Measurements from ENCODE around the gene CDH13. TPM values are rescaled to one million over a fixed set of nuclear protein-coding genes. Genes with fewer than 3 reads are reported as not detected.

The CDH13 gene
- total and polyA plus RNA-seq, 9 of the 15 experiments (the other 6 are each of a cell fraction or from before 2014, with no cell fraction given), result 0.03 TPM; not detected in 8

GRCh38 chr16:82900559-82900958 lies 273.8 kb downstream of the CDH13 start:
- H3K9ac ChIP-seq (ENCODE audit: insufficient read depth in 1 of 2, low read depth in 2 of 2, low read length in 2 of 2), result no peak overlapping the region
- H3K9me1 ChIP-seq (ENCODE audit: control insufficient read depth, insufficient read depth, low read length), result no peaks in the 10 kb centered on the region
- in situ Hi-C loops (cut with MboI), result no loop called here
- DNase-seq (ENCODE audit: extremely low read depth in 1 of 4, low spot score in 3 of 4), result no peak
- H3K36me3 ChIP-seq (ENCODE audit: control insufficient read depth, insufficient read depth, low read length), result no peaks in the 10 kb centered on the region
- intact Hi-C loops (cut with micrococcal nuclease), result no loop called here
- ChIA-PET POLR2A (interaction anchor here (0.8 kb wide), 1 partner anchor 36 kb away, joined by 3 read pairs; no protein-coding TSS in a partner anchor), CTCF (ENCODE audit: low intra/inter-chr PET ratio) (no interaction called here)
- H3K4me3 ChIP-seq, result no peak overlapping the region
- no peak overlapping the region for H3K4me2 ChIP-seq (ENCODE audit: insufficient read depth, low read length)
- H2AFZ ChIP-seq (ENCODE audit: low read depth, low read length), result no peak overlapping the region
- WGBS (ENCODE audit: insufficient coverage, low coverage, missing lambda C conversion rate), result 0% methylated on average over 8 of the region's 8 CpGs
- no peaks in the 10 kb centered on the region for H4K20me1 ChIP-seq (replicated peaks; ENCODE audit: control insufficient read depth, insufficient read depth, low read length)
- H3K27ac ChIP-seq (ENCODE audit: extremely low read depth, low read depth, low read length), result no peak overlapping the region
- H3K4me1 ChIP-seq (replicated peaks in 1 of 2; ENCODE audit: control insufficient read depth in 2 of 2, insufficient read depth in 2 of 2, low read length in 2 of 2), result no peaks in the 10 kb centered on the region
- H3K79me2 ChIP-seq (ENCODE audit: control insufficient read depth, insufficient read depth, low read length), result no peaks in the 10 kb centered on the region
- H3K27me3 ChIP-seq (ENCODE audit: control insufficient read depth in 2 of 2, insufficient read depth in 2 of 2, low read length in 2 of 2), result no peaks in the 10 kb centered on the region
- no peak for ATAC-seq
- TF ChIP-seq, protein P1, sequence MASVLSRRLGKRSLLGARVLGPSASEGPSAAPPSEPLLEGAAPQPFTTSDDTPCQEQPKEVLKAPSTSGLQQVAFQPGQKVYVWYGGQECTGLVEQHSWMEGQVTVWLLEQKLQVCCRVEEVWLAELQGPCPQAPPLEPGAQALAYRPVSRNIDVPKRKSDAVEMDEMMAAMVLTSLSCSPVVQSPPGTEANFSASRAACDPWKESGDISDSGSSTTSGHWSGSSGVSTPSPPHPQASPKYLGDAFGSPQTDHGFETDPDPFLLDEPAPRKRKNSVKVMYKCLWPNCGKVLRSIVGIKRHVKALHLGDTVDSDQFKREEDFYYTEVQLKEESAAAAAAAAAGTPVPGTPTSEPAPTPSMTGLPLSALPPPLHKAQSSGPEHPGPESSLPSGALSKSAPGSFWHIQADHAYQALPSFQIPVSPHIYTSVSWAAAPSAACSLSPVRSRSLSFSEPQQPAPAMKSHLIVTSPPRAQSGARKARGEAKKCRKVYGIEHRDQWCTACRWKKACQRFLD (CRISPR knock-in tag; IDR thresholded peaks at IDR 0.05), result no peak
- TF ChIP-seq GABPB1 (CRISPR knock-in tag; IDR thresholded peaks at IDR 0.05) (no peak), DEAF1 (CRISPR knock-in tag; IDR thresholded peaks at IDR 0.05) (no peak), ZKSCAN8 (CRISPR knock-in tag; IDR thresholded peaks at IDR 0.05) (no peak), ZFPM2 (CRISPR knock-in tag; IDR thresholded peaks at IDR 0.05) (no peak)
- FAIRE-seq, result no peak
- no TSS peak for BruUV-seq (replicated peaks)
- no peaks in the 10 kb centered on the region for H3K9me3 ChIP-seq (replicated peaks; ENCODE audit: control insufficient read depth, insufficient read depth, low read depth, low read length)

All from K562 (cell line).